WTC11 (cell line): ENCODE measurements around the gene MN1. TPM values are rescaled to one million over a fixed set of nuclear protein-coding genes. Genes with fewer than 3 reads are reported as not detected.

Source experiments
- ATAC-seq: fragments of 200-7000 bp; cut with Tn5 transposase; 2 replicates; pipeline ENCODE4 v1.10.0; 2021; ENCODE audit warnings: mild to moderate bottlenecking, moderate library complexity
- CTCF ChIA-PET: fragments of 300-600 bp; sonication (Branson Sonifier 250); formaldehyde crosslinking; loops from one replicate; lab custom pipeline; 2021; ENCODE audit warnings: antibody characterized with exemption; lab: Charles Lee
- POLR2A ChIA-PET: fragments of 350-600 bp; sonication (Branson Sonifier 250); formaldehyde crosslinking; loops from one replicate; lab custom pipeline; 2021; ENCODE audit warnings: antibody characterized with exemption; lab: Charles Lee
- DNase-seq: peaks from one replicate; pipeline ENCODE4 v3.0.0; 2021; ENCODE audit warnings: low spot score
- H3K27ac Mint-ChIP-seq: 2 replicates; pipeline ENCODE4 v1.8.0; 2021; ENCODE audit warnings: mixed read lengths
- H3K27me3 Mint-ChIP-seq: 2 replicates; pipeline ENCODE4 v1.8.0; 2021; ENCODE audit warnings: low read depth, mild to moderate bottlenecking, moderate library complexity, mixed read lengths
- H3K36me3 Mint-ChIP-seq: 2 replicates; pipeline ENCODE4 v1.8.0; 2021; ENCODE audit warnings: mixed read lengths
- H3K4me1 Mint-ChIP-seq: 2 replicates; pipeline ENCODE4 v1.8.0; 2022; ENCODE audit warnings: mixed read lengths
- H3K4me3 Mint-ChIP-seq: 2 replicates; pipeline ENCODE4 v1.8.0; 2021; ENCODE audit warnings: mild to moderate bottlenecking, moderate library complexity, mixed read lengths
- H3K9me3 Mint-ChIP-seq: 2 replicates; pipeline ENCODE4 v1.8.0; 2021; ENCODE audit warnings: mixed read lengths
- ATF1 ChIP-seq: sonication (generic); formaldehyde crosslinking; IDR thresholded peaks from 2 replicates; pipeline ENCODE4 v1.8.1; 2023; ENCODE audit warnings: mild to moderate bottlenecking, moderate library complexity, missing genetic modification reagents
- ATF6 ChIP-seq: sonication (generic); formaldehyde crosslinking; IDR thresholded peaks from 2 replicates; pipeline ENCODE4 v1.8.1; 2023; ENCODE audit warnings: mild to moderate bottlenecking, missing genetic modification reagents
- E2F4 ChIP-seq: sonication (generic); formaldehyde crosslinking; IDR thresholded peaks from 2 replicates; pipeline ENCODE4 v1.8.1; 2022; ENCODE audit warnings: low read depth, mild to moderate bottlenecking, moderate library complexity, missing genetic modification reagents, borderline replicate concordance
- NR2C2 ChIP-seq: sonication (generic); formaldehyde crosslinking; IDR thresholded peaks from 2 replicates; pipeline ENCODE4 v1.8.0; 2022; ENCODE audit warnings: mild to moderate bottlenecking, missing genetic modification reagents
- SMAD3 ChIP-seq: sonication (generic); formaldehyde crosslinking; IDR thresholded peaks from 2 replicates; pipeline ENCODE4 v1.8.0; 2022; ENCODE audit warnings: missing genetic modification reagents, mild to moderate bottlenecking, borderline replicate concordance
- ZNF121 ChIP-seq: sonication (generic); formaldehyde crosslinking; IDR thresholded peaks from 2 replicates; pipeline ENCODE4 v1.8.0; 2023; ENCODE audit warnings: missing genetic modification reagents
- ZNF138 ChIP-seq: sonication (generic); formaldehyde crosslinking; conservative IDR thresholded peaks from 2 replicates; pipeline ENCODE4 v1.8.1; 2022; ENCODE audit warnings: mild to moderate bottlenecking, moderate library complexity, missing genetic modification reagents
- ZNF232 ChIP-seq: sonication (generic); formaldehyde crosslinking; IDR thresholded peaks from 2 replicates; pipeline ENCODE4 v1.8.0; 2022; ENCODE audit warnings: mild to moderate bottlenecking, missing genetic modification reagents
- ZSCAN18 ChIP-seq: fragments of 250-450 bp; sonication (Bioruptor Pico); IDR thresholded peaks from 2 replicates; pipeline ENCODE4 v2.1.2; 2022; ENCODE audit warnings: mild to moderate bottlenecking, moderate library complexity
- total RNA-seq: library from RNA; stranded (reverse); gene quantifications from 3 replicates; pipeline ENCODE4 v1.2.3, GENCODE V29; 2021
- TF ChIP-seq, protein P1 (sequence below): fragments of 250-450 bp; sonication (Bioruptor Pico); IDR thresholded peaks from 2 replicates; pipeline ENCODE4 v1.9.0; 2021; ENCODE audit warnings: mild to moderate bottlenecking, borderline replicate concordance
- TF ChIP-seq, protein P2 (sequence below): fragments of 250-450 bp; sonication (Bioruptor Pico); IDR thresholded peaks from 2 replicates; pipeline ENCODE4 v1.8.0; 2021; ENCODE audit warnings: mild to moderate bottlenecking
- TF ChIP-seq, protein P3 (sequence below): fragments of 250-450 bp; sonication (Bioruptor Pico); IDR thresholded peaks from 2 replicates; pipeline ENCODE4 v1.9.0; 2021; ENCODE audit warnings: moderate library complexity, mild to moderate bottlenecking, inconsistent platforms, borderline replicate concordance
- TF ChIP-seq, protein P4 (sequence below): sonication (generic); formaldehyde crosslinking; IDR thresholded peaks from 2 replicates; pipeline ENCODE4 v1.8.0; 2022; ENCODE audit warnings: mild to moderate bottlenecking, missing genetic modification reagents
- TF ChIP-seq, protein P5 (sequence below): fragments of 250-450 bp; sonication (Bioruptor Pico); conservative IDR thresholded peaks from 2 replicates; pipeline ENCODE4 v1.9.0; 2021; ENCODE audit warnings: mild to moderate bottlenecking
- TF ChIP-seq, protein P6 (sequence below): sonication (generic); formaldehyde crosslinking; IDR thresholded peaks from 2 replicates; pipeline ENCODE4 v1.8.1; 2022; ENCODE audit warnings: mild to moderate bottlenecking, missing genetic modification reagents, moderate library complexity, borderline replicate concordance

MN1 gene
- total RNA-seq, 1 experiment from 2014 or later = 21.3 TPM

DNA sequence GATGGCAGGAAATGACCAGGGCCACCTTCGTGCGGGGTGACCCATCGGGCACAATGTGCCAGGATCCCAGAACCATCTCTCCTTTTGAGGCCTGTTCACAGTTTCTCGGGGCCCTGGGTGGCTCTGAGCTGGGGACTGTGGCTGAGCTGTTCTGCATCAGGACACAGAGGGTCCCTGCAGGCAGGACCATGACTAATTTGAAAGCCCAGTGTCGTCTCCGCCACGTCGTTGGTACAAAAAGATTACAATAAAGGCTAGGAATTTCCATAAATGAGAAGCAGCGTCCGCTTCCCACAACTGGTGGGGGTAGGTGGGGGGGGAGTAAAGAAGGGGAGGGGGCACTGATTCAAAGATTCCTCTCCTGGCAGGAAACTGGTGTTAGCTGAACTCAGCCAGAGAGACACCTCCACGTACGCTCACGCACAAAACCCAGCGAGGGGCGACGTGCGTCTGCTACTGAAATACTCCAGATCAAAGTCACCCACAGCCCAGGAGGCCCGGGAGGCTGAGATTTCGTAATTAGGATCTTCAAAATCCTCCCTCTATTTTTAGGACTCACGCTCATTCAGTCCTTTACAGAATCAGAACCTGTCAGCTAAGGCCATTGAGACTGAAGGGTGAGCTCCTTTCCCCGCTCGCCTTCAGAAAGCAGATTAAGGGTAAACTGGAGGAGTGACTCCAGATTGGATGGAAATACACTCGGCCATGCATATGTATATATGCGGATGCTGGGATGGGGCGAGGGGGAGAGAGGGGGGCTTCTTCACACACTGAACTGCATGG, 11.0 kb downstream of the MN1 start:
- peaks cover 75% of the 10 kb centered on the region for H3K4me1 Mint-ChIP-seq
- H3K27ac Mint-ChIP-seq = peak overlapping the region; percentile 2; the same call in 1 of the 2 replicates
- H3K36me3 Mint-ChIP-seq = no peaks in the 10 kb centered on the region
- peaks cover 62% of the 10 kb centered on the region for H3K27me3 Mint-ChIP-seq
- peak; percentile 51 for ATAC-seq
- no peak for DNase-seq
- ChIA-PET POLR2A (no interaction called here), CTCF (interaction anchor here (0.6 to 0.9 kb wide), 2 partner anchors 9 to 29 kb away, joined by 3 to 4 read pairs; no protein-coding TSS in a partner anchor)
- H3K9me3 Mint-ChIP-seq = no peaks in the 10 kb centered on the region
- no peak overlapping the region; the same call in 1 of the 2 replicates for H3K4me3 Mint-ChIP-seq
- TF ChIP-seq, protein P1, sequence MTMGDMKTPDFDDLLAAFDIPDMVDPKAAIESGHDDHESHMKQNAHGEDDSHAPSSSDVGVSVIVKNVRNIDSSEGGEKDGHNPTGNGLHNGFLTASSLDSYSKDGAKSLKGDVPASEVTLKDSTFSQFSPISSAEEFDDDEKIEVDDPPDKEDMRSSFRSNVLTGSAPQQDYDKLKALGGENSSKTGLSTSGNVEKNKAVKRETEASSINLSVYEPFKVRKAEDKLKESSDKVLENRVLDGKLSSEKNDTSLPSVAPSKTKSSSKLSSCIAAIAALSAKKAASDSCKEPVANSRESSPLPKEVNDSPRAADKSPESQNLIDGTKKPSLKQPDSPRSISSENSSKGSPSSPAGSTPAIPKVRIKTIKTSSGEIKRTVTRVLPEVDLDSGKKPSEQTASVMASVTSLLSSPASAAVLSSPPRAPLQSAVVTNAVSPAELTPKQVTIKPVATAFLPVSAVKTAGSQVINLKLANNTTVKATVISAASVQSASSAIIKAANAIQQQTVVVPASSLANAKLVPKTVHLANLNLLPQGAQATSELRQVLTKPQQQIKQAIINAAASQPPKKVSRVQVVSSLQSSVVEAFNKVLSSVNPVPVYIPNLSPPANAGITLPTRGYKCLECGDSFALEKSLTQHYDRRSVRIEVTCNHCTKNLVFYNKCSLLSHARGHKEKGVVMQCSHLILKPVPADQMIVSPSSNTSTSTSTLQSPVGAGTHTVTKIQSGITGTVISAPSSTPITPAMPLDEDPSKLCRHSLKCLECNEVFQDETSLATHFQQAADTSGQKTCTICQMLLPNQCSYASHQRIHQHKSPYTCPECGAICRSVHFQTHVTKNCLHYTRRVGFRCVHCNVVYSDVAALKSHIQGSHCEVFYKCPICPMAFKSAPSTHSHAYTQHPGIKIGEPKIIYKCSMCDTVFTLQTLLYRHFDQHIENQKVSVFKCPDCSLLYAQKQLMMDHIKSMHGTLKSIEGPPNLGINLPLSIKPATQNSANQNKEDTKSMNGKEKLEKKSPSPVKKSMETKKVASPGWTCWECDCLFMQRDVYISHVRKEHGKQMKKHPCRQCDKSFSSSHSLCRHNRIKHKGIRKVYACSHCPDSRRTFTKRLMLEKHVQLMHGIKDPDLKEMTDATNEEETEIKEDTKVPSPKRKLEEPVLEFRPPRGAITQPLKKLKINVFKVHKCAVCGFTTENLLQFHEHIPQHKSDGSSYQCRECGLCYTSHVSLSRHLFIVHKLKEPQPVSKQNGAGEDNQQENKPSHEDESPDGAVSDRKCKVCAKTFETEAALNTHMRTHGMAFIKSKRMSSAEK = no peak
- no peak for TF ChIP-seq ZNF232
- TF ChIP-seq ZNF138 = no peak
- TF ChIP-seq, protein P2, sequence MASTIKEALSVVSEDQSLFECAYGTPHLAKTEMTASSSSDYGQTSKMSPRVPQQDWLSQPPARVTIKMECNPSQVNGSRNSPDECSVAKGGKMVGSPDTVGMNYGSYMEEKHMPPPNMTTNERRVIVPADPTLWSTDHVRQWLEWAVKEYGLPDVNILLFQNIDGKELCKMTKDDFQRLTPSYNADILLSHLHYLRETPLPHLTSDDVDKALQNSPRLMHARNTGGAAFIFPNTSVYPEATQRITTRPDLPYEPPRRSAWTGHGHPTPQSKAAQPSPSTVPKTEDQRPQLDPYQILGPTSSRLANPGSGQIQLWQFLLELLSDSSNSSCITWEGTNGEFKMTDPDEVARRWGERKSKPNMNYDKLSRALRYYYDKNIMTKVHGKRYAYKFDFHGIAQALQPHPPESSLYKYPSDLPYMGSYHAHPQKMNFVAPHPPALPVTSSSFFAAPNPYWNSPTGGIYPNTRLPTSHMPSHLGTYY (CRISPR knock-in tag) = no peak
- no peak for TF ChIP-seq ATF6 (CRISPR knock-in tag)
- TF ChIP-seq, protein P3, sequence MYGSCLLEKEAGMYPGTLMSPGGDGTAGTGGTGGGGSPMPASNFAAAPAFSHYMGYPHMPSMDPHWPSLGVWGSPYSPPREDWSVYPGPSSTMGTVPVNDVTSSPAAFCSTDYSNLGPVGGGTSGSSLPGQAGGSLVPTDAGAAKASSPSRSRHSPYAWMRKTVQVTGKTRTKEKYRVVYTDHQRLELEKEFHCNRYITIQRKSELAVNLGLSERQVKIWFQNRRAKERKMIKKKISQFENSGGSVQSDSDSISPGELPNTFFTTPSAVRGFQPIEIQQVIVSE = no peak
- no peak for TF ChIP-seq SMAD3
- TF ChIP-seq ZSCAN18 = no peak
- TF ChIP-seq NR2C2 = no peak
- TF ChIP-seq, protein P4, sequence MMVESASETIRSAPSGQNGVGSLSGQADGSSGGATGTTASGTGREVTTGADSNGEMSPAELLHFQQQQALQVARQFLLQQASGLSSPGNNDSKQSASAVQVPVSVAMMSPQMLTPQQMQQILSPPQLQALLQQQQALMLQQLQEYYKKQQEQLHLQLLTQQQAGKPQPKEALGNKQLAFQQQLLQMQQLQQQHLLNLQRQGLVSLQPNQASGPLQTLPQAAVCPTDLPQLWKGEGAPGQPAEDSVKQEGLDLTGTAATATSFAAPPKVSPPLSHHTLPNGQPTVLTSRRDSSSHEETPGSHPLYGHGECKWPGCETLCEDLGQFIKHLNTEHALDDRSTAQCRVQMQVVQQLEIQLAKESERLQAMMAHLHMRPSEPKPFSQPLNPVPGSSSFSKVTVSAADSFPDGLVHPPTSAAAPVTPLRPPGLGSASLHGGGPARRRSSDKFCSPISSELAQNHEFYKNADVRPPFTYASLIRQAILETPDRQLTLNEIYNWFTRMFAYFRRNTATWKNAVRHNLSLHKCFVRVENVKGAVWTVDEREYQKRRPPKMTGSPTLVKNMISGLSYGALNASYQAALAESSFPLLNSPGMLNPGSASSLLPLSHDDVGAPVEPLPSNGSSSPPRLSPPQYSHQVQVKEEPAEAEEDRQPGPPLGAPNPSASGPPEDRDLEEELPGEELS (CRISPR knock-in tag) = no peak
- TF ChIP-seq, protein P5, sequence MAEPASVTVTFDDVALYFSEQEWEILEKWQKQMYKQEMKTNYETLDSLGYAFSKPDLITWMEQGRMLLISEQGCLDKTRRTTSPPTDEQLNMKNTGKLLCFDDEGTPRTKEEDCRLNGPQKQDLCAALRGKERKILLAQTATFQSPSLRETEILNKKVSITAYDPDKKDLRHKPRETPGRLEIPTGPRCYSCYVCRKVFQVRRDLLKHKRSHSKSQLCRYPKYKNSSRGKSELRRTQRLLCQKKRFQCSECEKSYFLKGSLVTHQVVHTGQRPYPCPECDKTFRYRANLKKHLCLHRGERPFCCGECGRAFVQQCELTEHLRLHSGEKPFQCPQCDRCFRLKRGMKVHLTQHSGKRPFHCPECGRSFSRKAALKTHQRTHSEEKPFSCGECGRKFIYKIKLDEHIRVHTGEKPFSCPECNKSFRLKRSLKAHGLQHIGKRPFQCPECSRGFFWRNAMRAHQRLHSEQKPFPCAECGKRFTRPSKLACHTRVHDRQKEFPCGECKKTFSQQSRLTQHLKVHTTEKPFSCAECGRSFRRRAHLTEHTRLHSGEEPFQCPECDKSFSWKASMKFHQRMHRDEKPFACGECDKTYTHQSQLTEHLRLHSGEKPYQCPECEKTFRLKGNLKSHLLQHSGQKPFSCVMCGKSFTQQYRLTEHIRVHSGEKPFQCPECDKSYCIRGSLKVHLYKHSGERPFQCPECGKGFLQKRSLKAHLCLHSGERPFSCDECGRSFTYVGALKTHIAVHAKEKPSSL (CRISPR knock-in tag) = no peak
- TF ChIP-seq ZNF121 = no peak
- no peak for TF ChIP-seq E2F4 (CRISPR knock-in tag)
- TF ChIP-seq ATF1 (CRISPR knock-in tag) = no peak
- TF ChIP-seq, protein P6, sequence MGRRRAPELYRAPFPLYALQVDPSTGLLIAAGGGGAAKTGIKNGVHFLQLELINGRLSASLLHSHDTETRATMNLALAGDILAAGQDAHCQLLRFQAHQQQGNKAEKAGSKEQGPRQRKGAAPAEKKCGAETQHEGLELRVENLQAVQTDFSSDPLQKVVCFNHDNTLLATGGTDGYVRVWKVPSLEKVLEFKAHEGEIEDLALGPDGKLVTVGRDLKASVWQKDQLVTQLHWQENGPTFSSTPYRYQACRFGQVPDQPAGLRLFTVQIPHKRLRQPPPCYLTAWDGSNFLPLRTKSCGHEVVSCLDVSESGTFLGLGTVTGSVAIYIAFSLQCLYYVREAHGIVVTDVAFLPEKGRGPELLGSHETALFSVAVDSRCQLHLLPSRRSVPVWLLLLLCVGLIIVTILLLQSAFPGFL (CRISPR knock-in tag) = no peak
